HG03135 (cell line): Measurements from ENCODE around the gene R3HDM2.

Experiments used
- ATAC-seq: cut with Tn5 transposase; IDR thresholded peaks from one replicate; pipeline ENCODE4 v1.9.1; 2021; ENCODE audit warnings: mild to moderate bottlenecking, moderate library complexity; ENCODE audit not compliant: unreplicated experiment

R3HDM2 gene

GRCh38 chr12:57430931-57431566, at the start of gene R3HDM2:
Gene R3HDM2, minus strand, starts transcription at chr12:57431043. Its CDS starts 120,615 bp downstream, at chr12:57310428.
- peak; percentile 89 for ATAC-seq

- ATAC-seq: peak; percentile 44
These were observed 48.7 kb upstream of the R3HDM2 start, which contains the start of gene ARHGAP9 for GRCh38 chr12:57479376-57480115. Gene ARHGAP9, minus strand, starts transcription at chr12:57479866. Its CDS starts 460 bp downstream, at chr12:57479406.

GRCh38 chr12:57479043-57479375, 48.2 kb upstream of the R3HDM2 start:
- no peak for ATAC-seq

- peak; percentile 36 for ATAC-seq
These were observed 47.2 kb upstream of the R3HDM2 start for GRCh38 chr12:57477710-57478681.

GRCh38 chr12:57476993-57477709, 46.3 kb upstream of the R3HDM2 start:
- ATAC-seq: no peak

- ATAC-seq: no peak
These were observed 45.5 kb upstream of the R3HDM2 start for GRCh38 chr12:57476162-57476992.

GRCh38 chr12:57475271-57476161, 44.7 kb upstream of the R3HDM2 start:
- ATAC-seq: no peak

- no peak for ATAC-seq
These were observed 44.0 kb upstream of the R3HDM2 start for GRCh38 chr12:57474862-57475261.

- ATAC-seq: no peak
These were observed 43.6 kb upstream of the R3HDM2 start for GRCh38 chr12:57474430-57474829.

GRCh38 chr12:57473886-57474285, 43.0 kb upstream of the R3HDM2 start:
- ATAC-seq: no peak

GRCh38 chr12:57473392-57473791, 42.5 kb upstream of the R3HDM2 start:
- no peak for ATAC-seq

GRCh38 chr12:57472391-57472790, 41.5 kb upstream of the R3HDM2 start:
- no peak for ATAC-seq

- no peak for ATAC-seq
These were observed 40.8 kb upstream of the R3HDM2 start for GRCh38 chr12:57471661-57472060.

GRCh38 chr12:57470970-57471656, 40.3 kb upstream of the R3HDM2 start:
- no peak for ATAC-seq

- ATAC-seq: no peak
These were observed 39.6 kb upstream of the R3HDM2 start for GRCh38 chr12:57470286-57470969.

- ATAC-seq: no peak
These were observed 38.7 kb upstream of the R3HDM2 start for GRCh38 chr12:57469296-57470164.

GRCh38 chr12:57467915-57468314, 37.1 kb upstream of the R3HDM2 start:
- ATAC-seq: no peak
